Mesenchymal stem cell (in vitro differentiated cells and primary cell): ENCODE results near the gene SDHAF2.
"Not testable (repeated sequence)": the region's sequence is repeated elsewhere in the genome, so short reads cannot be mapped to it uniquely, and the experiment has no call there.

Source experiments
- DNase-seq: peaks from one replicate; pipeline ENCODE4 v3.0.0-alpha.2; 2013
- H2AFZ ChIP-seq: one replicate; pipeline ENCODE4 v1.6.1; 2013; ENCODE audit warnings: low read depth, mild to moderate bottlenecking, control low read depth, inconsistent platforms, low read length, moderate library complexity
- H2AK5ac ChIP-seq: 2 replicates; pipeline ENCODE4 v1.6.1; 2013; ENCODE audit warnings: low read length, moderate library complexity, mild to moderate bottlenecking, inconsistent platforms; ENCODE audit not compliant: severe bottlenecking
- H2BK120ac ChIP-seq: one replicate; pipeline ENCODE4 v1.6.1; 2013; ENCODE audit warnings: low read depth, mild to moderate bottlenecking, inconsistent platforms, low read length, moderate library complexity
- H2BK12ac ChIP-seq, 2 experiments: one replicate each; pipeline ENCODE4 v1.6.1; 2013; ENCODE audit warnings: inconsistent platforms in 2 of 2, low read length in 2 of 2, mild to moderate bottlenecking in 2 of 2, moderate library complexity in 2 of 2, control low read depth in 1 of 2
- H2BK15ac ChIP-seq: one replicate; pipeline ENCODE4 v1.6.1; 2013; ENCODE audit warnings: mild to moderate bottlenecking, low read depth, inconsistent platforms; ENCODE audit not compliant: poor library complexity, severe bottlenecking
- H2BK5ac ChIP-seq: 2 replicates; pipeline ENCODE4 v1.6.1; 2013; ENCODE audit warnings: low read depth, mild to moderate bottlenecking, low read length, control low read depth, inconsistent platforms; ENCODE audit not compliant: poor library complexity, severe bottlenecking
- H3K14ac ChIP-seq, 2 experiments: one replicate each; pipeline ENCODE4 v1.6.1; 2013; ENCODE audit warnings: inconsistent platforms in 2 of 2, low read length in 2 of 2, control low read depth in 1 of 2, mild to moderate bottlenecking in 1 of 2, moderate library complexity in 1 of 2
- H3K18ac ChIP-seq, 2 experiments: one replicate each; pipeline ENCODE4 v1.6.1; 2013; ENCODE audit warnings: inconsistent platforms in 2 of 2, low read length in 2 of 2, control low read depth in 1 of 2, low read depth in 1 of 2, mild to moderate bottlenecking in 1 of 2
- H3K23ac ChIP-seq, 2 experiments: one replicate each; pipeline ENCODE4 v1.6.1; 2013; ENCODE audit warnings: inconsistent platforms in 2 of 2, low read length in 2 of 2, mild to moderate bottlenecking in 2 of 2, moderate library complexity in 2 of 2, control low read depth in 1 of 2
- H3K27ac ChIP-seq: 2 replicates; pipeline ENCODE4 v1.5.1; 2013; ENCODE audit warnings: mild to moderate bottlenecking, moderate library complexity, low read length, control low read depth, inconsistent platforms; ENCODE audit not compliant: poor library complexity, severe bottlenecking
- H3K27me3 ChIP-seq, 2 experiments: 2 replicates each; pipeline versions ENCODE4 v1.6.1 to v1.7.0; 2013; ENCODE audit warnings: low read length in 2 of 2, mild to moderate bottlenecking in 2 of 2, moderate library complexity in 2 of 2, control low read depth in 1 of 2, inconsistent platforms in 1 of 2; ENCODE audit not compliant: control insufficient read depth in 1 of 2, insufficient read depth in 1 of 2
- H3K36me3 ChIP-seq, 2 experiments: 2 replicates each; pipeline versions ENCODE4 v1.6.1 to v1.7.0; 2013; ENCODE audit warnings: low read length in 2 of 2, control low read depth in 1 of 2, inconsistent platforms in 1 of 2, low read depth in 1 of 2, mild to moderate bottlenecking in 1 of 2; ENCODE audit not compliant: insufficient read depth in 2 of 2, control insufficient read depth in 1 of 2
- H3K4ac ChIP-seq, 2 experiments: one replicate each; pipeline ENCODE4 v1.6.1; 2013; ENCODE audit warnings: inconsistent platforms in 2 of 2, low read length in 2 of 2, mild to moderate bottlenecking in 2 of 2, moderate library complexity in 2 of 2, control low read depth in 1 of 2, low read depth in 1 of 2
- H3K4me1 ChIP-seq: 2 replicates; pipeline ENCODE4 v1.6.1; 2013; ENCODE audit warnings: low read depth, low read length, control low read depth; ENCODE audit not compliant: control insufficient read depth, insufficient read depth
- H3K4me2 ChIP-seq: 2 replicates; pipeline ENCODE4 v1.6.1; 2013; ENCODE audit warnings: low read length, mild to moderate bottlenecking, inconsistent platforms; ENCODE audit not compliant: poor library complexity, severe bottlenecking
- H3K4me3 ChIP-seq, 2 experiments: 2 replicates each; pipeline versions ENCODE4 v1.5.1 to v1.7.0; 2013; ENCODE audit warnings: low read length in 2 of 2, mild to moderate bottlenecking in 2 of 2, control low read depth in 1 of 2, low read depth in 1 of 2; ENCODE audit not compliant: insufficient read depth in 1 of 2
- H3K79me1 ChIP-seq: replicated peaks from 2 replicates; pipeline ENCODE4 v1.6.1; 2013; ENCODE audit warnings: mild to moderate bottlenecking, control low read depth, low read length, inconsistent platforms; ENCODE audit not compliant: poor library complexity, severe bottlenecking
- H3K9ac ChIP-seq: 2 replicates; pipeline ENCODE4 v1.7.0; 2013; ENCODE audit warnings: mild to moderate bottlenecking, low read length, moderate library complexity
- H3K9me3 ChIP-seq: 2 replicates; pipeline ENCODE4 v1.7.0; 2013; ENCODE audit warnings: mild to moderate bottlenecking, low read length; ENCODE audit not compliant: control insufficient read depth
- H4K8ac ChIP-seq: one replicate; pipeline ENCODE4 v1.6.1; 2013; ENCODE audit warnings: inconsistent platforms, mild to moderate bottlenecking, low read length, moderate library complexity
- H4K91ac ChIP-seq: one replicate; pipeline ENCODE4 v1.6.1; 2013; ENCODE audit warnings: mild to moderate bottlenecking, low read length, inconsistent platforms
- WGBS: methylation state at CpG from one replicate; pipeline ENCODE4 v1.1.7; 2013; ENCODE audit warnings: mixed read lengths; 5-methylcytosine and 5-hydroxymethylcytosine counted together

The SDHAF2 gene

DNA sequence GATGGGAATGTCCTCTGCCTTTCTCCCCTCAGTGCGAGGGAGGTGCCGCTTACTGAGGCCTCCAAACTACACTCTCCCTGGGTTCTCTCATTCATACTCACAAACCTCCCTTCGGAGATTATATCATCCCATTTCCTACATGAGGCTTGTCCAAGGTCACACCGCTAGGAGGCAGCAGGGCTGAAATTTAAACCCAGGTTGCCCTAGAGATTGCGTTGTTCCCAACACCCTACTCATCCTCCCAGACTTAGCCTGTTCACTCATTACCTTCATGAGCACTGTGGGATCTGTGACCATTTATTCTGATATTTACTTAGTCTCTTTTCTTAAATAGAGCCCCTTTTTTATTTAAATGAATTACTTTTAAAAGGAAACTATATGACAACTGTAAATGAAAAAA is 31.1 kb downstream of the SDHAF2 start:
- Histone ChIP-seq H3K9ac (peak overlapping the region; percentile 60), H2AFZ (peak overlapping the region; percentile 27), H3K79me1 (peaks cover 13% of the 10 kb centered on the region), H3K36me3 (peaks cover 0 to 12% of the 10 kb centered on the region in 2 experiments), H4K91ac (no peak overlapping the region), H3K9me3 (no peaks in the 10 kb centered on the region), H2BK12ac (no peak overlapping the region), H2BK5ac (no peak overlapping the region), H3K23ac (no peak overlapping the region), H3K18ac (no peak overlapping the region), H3K27me3 (no peaks in the 10 kb centered on the region), H3K4me2 (no peak overlapping the region), H2AK5ac (no peak overlapping the region), H4K8ac (no peak overlapping the region), H3K27ac (no peak overlapping the region), H3K4me3 (no peak overlapping the region), H3K14ac (no peak overlapping the region), H2BK15ac (no peak overlapping the region), H2BK120ac (no peak overlapping the region), H3K4me1 (peaks cover 2% of the 10 kb centered on the region), H3K4ac (no peak overlapping the region)
- no peak for DNase-seq
- 89% methylated on average over 5 of the region's 5 CpGs for WGBS

DNA sequence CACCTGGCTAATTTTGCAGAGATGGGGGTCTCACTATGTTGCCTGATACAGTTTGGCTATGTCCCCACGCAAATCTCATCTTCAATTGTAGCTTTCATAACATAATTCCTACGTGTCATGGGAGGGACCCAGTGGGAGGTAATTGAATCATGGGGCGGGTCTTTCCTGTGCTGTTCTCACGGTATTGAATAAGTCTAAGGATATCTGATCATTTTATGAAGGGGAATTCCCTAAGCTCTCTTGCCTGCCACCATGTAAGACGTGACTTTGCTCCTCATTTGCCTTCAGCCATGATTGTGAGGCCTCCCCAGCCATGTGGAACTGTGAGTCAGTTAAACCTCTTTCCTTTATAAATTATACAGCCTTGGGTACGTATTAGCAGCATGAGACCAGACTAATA is 37.7 kb downstream of the SDHAF2 start:
- DNase-seq: not testable (repeated sequence)

GRCh38 chr11:61468002-61468401 is 38.1 kb downstream of the SDHAF2 start:
- H3K9me3 ChIP-seq: no peaks in the 10 kb centered on the region

More for the DNA sequence above, 37.7 kb downstream of the SDHAF2 start:
- not testable (repeated sequence) for H3K4ac ChIP-seq, H2BK12ac ChIP-seq, H3K27me3 ChIP-seq, H3K4me1 ChIP-seq, H3K27ac ChIP-seq, H3K9me3 ChIP-seq, H2AK5ac ChIP-seq, H3K9ac ChIP-seq, H3K4me2 ChIP-seq, H4K91ac ChIP-seq, H2AFZ ChIP-seq, H3K79me1 ChIP-seq, H2BK120ac ChIP-seq, H2BK15ac ChIP-seq, H3K18ac ChIP-seq, H3K14ac ChIP-seq, H4K8ac ChIP-seq, H3K4me3 ChIP-seq, H3K23ac ChIP-seq, H2BK5ac ChIP-seq
- 83% methylated on average over 6 of the region's 6 CpGs for WGBS
- H3K36me3 ChIP-seq: peaks cover 14 to 30% of the 10 kb centered on the region in 2 experiments

GRCh38 chr11:61472282-61472681 is 42.4 kb downstream of the SDHAF2 start:
- no peak overlapping the region for H3K4ac ChIP-seq
- H3K23ac ChIP-seq: no peak overlapping the region
- H3K4me1 ChIP-seq: no peaks in the 10 kb centered on the region
- H4K91ac ChIP-seq: no peak overlapping the region
- H3K27ac ChIP-seq: no peak overlapping the region
- peak overlapping the region; percentile 89 for H3K9ac ChIP-seq
- no peak overlapping the region for H3K14ac ChIP-seq
- peak overlapping the region in 1 of 2 experiments; percentile 23 for H3K4me3 ChIP-seq
- H3K4me2 ChIP-seq: no peak overlapping the region
- H4K8ac ChIP-seq: no peak overlapping the region
- no peak overlapping the region for H2BK120ac ChIP-seq
- no peak overlapping the region for H3K18ac ChIP-seq
- no peaks in the 10 kb centered on the region for H3K79me1 ChIP-seq
- no peak for DNase-seq
- no peak overlapping the region for H2AFZ ChIP-seq
- no peak overlapping the region for H2AK5ac ChIP-seq
- no peaks in the 10 kb centered on the region for H3K9me3 ChIP-seq
- H2BK5ac ChIP-seq: no peak overlapping the region
- H3K36me3 ChIP-seq: peaks cover 14 to 15% of the 10 kb centered on the region in 2 experiments
- H2BK12ac ChIP-seq: no peak overlapping the region
- 95% methylated on average over 5 of the region's 5 CpGs for WGBS
- no peak overlapping the region for H2BK15ac ChIP-seq
- H3K27me3 ChIP-seq: no peaks in the 10 kb centered on the region

More at GRCh38 chr11:61468002-61468401, 38.1 kb downstream of the SDHAF2 start:
- H3K18ac ChIP-seq: no peak overlapping the region
- peaks cover 7% of the 10 kb centered on the region for H3K79me1 ChIP-seq
- H4K8ac ChIP-seq: no peak overlapping the region
- no peak overlapping the region for H2AK5ac ChIP-seq
- H2BK12ac ChIP-seq: no peak overlapping the region
- no peaks in the 10 kb centered on the region for H3K27me3 ChIP-seq
- no peak overlapping the region for H3K23ac ChIP-seq
- 68% methylated on average over 7 of the region's 7 CpGs for whole genome bisulfite sequencing
- H3K9ac ChIP-seq: no peak overlapping the region
- H3K4ac ChIP-seq: no peak overlapping the region
- H3K36me3 ChIP-seq: peaks cover 14 to 28% of the 10 kb centered on the region in 2 experiments
- H2BK15ac ChIP-seq: no peak overlapping the region
- H3K4me3 ChIP-seq: no peak overlapping the region
- no peak overlapping the region for H4K91ac ChIP-seq
- H3K14ac ChIP-seq: no peak overlapping the region
- H3K4me2 ChIP-seq: no peak overlapping the region
- no peak overlapping the region for H2BK120ac ChIP-seq
- no peak for DNase-seq
- H2AFZ ChIP-seq: no peak overlapping the region
- no peak overlapping the region for H2BK5ac ChIP-seq
- H3K4me1 ChIP-seq: no peaks in the 10 kb centered on the region
- no peak overlapping the region for H3K27ac ChIP-seq
